Measurements from ENCODE around the gene NAA10.
A peak's percentile ranks its signal among the peaks of the same experiment; 100 is the strongest.

Gene NAA10

DNA sequence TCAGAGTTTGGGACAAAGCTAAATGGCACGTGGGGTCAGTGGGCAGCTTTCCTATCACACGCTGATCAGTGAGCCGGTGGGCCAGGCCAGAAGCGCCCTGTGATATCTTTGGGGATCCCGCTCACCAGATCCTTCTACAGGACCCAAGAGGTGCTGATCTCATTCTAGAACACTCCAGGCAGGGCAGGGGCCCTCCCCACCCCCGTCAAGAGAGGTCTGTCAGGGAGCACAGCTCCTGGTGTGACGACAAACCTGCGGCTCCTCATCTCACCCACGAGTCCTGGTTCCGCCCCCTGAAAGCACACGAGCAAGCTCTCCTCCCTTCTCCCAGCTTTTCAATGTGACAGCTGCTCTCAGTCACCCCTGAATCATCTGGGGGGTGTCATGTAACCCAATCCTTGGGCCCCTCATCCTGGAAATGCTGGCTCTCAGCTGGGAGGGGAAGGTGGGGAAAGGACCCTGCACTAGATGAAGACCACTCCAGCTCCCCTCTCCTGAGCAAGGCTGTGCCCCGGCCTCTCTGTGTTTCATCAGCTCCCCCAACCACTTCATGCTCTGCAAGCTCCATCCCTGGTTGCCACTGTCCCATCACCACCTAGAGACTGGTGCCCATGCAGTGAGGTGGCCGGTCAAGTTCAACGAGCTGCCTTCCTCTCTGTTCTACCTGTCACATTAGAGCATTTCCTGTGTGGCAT, 32.2 kb upstream of the NAA10 start:
- DNase-seq, result no peak

DNA sequence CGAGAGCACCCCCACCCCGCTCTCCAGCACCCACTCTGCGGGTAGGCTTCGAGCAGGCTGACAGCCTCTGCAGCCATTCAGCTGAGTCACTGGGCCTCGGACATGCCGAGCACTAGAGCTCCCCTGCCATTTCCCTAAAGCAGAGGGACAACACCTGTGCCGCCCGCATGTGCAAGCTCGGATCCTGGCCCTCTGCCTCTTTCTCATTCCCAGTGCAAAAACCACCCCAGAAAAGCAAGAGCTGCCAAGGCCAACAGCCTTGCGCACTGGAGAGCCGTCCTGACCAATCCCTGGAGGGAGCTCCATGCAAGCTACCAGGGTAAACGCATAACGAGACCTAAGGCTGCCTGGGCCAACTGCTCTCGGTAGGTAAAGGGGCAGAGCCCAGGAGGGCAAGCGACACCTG, 31.4 kb upstream of the NAA10 start:
- no peak for DNase-seq

DNA sequence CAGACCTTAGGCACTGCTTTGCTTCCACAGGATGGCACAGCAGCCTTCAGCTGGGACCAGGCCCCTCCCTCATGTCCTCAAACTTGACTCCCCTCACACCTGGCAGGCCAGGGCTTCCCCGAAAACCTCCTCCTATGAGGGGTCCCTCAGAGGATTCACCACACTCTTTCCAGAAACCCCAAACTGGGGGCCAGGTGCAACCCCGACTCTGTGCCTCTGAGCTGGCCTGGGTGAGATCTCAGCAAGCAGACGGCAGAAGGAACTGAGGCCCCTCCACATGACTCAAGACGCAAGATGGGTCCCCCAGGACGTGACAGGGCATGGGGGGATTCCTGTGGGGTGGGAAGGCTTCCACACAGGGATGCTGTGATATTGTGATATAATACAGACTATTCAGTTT, 30.6 kb upstream of the NAA10 start:
- DNase-seq, result no peak

DNA sequence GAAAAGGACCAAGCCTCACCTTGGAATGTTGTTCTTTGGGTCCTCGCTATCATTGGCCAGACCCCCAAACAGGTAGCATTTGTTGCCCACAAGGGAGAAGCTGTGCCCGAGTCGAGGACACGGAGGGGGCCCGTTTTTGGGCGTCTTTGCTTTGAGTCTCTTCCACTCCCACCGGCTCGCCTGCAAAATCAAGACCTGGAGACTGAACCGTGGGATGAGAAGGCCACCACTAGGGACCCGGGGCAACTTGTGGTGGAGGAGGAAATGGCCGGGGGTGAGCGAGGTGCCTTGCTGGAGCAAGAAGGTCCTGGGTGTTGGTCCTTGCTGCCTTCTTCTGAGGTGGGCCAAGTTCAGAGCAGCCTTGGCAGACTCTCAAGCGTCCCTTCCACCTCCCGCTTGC, 29.3 kb upstream of the NAA10 start:
- DNase-seq, result no peak

DNA sequence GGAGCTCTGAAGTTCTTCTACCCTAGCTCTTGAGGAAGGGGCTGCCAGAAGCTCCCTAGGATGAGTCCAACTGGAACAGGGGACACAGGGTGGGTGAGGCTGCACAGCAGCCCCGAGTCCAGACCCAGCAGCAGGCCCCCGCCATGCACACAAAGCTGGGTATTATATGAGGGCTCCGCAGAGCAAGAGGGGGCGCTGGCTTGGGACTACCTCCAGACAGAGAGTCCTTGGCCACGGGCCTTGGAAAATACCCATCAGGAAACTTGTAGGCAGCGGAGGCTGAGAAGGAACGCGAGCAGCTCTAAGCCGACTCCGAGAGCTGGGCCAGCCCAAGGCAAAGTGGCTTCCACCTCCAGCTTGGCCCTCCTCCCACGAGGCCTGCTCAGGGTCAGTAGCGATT, 28.7 kb upstream of the NAA10 start:
- DNase-seq, result no peak

DNA sequence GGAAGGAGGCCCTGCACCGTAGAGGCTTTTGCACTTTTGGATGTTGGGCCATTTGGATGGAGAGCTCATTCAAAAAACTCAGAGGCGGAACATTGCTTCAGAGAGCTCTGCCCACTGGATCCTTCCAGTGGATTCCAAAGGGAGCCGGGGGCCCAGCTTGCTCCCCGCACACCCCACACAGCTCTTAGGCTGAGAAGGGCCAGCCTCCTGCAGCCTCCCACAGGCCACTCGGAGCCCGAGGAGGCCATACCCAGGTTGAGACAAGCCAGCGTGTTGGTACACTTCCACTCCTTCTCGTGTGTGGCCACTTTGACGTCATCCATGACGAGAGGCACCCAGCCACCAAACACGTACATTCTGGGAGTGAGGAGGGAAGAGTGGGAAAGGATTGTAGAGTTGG, 26.5 kb upstream of the NAA10 start:
- no peak for DNase-seq

DNA sequence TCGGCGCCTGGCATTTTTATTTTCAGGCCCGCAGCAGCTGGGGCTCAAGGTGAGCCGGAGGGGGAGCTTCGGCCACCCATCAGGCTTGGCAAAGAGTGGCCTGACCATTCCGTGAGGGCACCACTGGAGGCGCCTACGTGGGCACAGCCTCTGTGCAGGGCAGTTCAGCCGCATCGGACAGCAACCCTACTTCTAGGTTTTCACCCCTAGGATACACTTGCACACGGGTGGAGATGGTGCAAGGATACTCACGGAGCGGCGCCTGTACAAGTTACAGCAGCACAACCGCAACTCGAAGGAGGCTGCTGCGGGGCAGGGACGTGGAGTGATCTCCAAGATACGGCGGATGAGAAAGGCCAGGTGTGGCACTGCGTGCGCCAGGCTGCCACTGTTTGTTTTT, 25.9 kb upstream of the NAA10 start:
- DNase-seq, result no peak

DNA sequence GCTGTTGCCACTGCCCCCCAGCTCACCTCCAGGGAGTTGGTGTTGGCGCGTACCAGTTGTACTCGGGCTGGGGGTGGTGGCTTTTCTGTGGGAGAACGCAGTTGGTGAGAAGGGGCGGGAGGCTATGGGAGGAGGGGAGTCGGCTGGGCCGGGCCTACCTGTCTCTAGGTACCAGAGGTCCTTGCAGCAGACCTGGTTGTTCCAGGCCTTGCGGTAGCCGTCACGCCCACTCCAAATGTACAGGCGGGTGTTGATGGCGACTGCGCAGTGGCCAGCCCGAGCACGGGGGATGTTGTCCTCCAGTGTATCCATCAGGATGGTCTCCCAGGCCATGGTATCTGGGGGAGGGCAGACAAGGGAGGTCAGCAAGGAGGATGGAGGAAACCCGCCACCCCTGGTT, 25.2 kb upstream of the NAA10 start:
- no peak for DNase-seq

DNA sequence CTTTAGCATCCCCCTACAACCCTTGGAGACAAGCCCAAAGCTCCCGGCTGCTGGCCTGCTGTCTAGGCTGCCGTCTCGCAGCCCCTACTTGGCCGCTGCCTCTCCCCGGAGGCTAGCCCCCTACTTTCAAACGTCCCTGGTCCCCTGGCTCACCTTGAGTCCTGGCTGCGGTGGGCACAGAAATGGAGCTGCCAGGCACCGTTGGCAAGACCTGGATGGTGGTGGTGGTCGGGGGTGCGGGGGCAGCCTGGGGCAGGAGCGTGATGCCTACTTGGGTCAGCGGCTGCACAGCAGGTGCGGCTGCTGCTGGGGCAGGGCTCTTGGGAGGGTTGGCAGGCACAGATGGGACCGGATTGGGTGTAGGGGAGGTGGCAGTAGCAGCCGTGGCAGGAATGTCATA, 24.8 kb upstream of the NAA10 start:
- no peak for DNase-seq

DNA sequence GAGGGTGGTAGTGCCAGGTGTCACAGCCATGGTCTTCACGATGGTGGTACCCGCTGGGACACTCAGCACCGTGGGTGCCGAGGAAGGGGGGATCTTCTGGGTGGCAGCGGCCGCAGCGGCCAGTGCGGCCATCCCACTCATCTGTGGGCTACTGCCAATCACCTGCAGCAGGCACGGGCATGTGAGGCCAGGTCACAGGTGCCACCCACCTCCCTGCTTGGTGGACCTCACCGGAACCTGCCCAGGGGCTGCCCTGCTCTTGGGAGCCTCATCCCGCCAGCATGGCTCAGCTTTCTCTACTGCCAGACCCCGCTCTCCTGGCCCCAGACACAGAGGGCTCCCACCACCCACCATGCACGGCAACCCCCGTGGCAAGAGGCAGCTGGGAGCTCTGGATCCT, 23.8 kb upstream of the NAA10 start:
- no peak for DNase-seq

DNA sequence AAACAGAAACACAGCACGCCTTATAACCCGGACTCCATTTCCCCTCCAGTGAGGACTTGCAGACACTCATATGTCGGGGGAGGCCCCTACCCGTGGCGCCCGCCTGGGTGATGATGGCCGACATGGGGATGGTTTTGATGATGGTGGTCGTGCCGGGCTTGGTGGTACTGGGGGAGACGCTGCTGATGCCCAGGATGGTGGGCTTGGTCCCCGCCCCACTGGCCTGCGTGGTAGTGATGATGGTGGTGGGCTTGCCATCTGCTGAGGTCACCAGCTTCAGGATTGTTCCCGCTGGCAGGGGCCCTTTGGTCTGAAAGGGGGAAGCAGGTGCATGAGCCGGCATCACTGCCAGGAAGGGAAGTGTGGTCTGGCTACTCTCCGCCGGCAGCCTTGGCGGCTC, 22.4 kb upstream of the NAA10 start:
- DNase-seq, result no peak

DNA sequence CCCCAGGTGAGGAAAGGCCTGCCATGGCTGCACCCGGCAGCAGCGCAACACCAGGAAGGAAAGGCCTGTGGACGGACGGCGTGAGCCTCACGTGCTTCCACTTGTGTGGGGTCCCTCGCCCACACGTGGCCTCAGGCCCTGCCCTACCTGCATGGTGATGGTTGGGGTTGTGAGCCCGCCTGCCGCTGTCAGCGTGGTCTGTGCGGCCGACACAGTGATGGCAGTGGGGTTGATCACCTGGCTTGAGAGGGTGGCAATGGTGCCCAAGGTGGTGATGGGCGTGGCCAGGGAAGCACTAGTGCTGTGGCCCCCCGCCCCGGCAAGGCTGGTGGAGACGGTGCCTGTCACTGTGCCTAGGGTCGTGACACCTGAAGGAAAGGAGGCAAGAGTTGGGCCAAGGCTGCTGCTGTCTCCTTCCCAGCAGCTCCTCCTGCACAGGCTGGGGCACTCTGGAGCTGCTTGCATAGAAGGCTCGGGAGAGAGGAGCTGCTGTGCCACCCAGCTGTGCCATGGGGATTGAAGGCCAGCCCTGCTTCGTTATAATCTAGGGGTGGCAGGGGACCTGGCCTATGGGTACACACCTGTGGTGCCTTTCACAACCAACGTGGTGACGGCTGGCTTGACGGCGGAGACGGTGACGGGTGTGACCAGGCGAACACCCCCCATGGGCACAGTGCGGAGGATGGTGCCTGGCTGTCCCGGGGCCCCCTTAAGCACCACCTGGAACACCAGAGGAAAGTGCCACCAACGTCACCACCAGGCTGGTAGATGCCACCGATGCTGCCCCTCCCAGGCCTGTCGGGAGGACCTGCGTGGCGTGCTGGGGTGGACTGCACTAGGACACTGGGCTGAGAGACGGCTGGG, 21.4 kb upstream of the NAA10 start:
- DNase-seq, result no peak

DNA sequence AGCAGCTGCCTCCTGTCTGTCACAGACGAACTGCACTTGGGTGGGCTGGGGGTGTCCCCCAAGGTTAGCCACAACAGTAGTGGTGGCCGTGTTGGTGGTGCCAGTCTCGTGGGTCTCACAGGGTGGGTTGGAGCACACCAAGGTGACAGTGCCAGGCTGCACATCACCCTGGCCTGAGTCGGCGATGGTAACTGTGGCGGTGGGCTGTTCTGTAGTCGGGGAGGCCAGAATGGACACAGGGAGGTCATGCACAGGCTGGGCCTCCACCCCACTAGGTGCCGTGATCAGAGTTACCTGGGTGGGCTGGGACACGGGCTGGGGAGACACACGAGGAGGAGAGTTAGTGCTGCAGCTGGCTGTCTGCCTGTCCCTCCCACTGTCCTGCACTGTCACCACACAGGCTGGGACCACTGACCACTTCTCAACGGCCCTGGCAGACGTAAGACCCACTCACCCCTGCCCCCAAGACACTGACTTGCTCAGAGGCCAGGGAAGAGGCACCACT, 20.4 kb upstream of the NAA10 start:
- no peak for DNase-seq

DNA sequence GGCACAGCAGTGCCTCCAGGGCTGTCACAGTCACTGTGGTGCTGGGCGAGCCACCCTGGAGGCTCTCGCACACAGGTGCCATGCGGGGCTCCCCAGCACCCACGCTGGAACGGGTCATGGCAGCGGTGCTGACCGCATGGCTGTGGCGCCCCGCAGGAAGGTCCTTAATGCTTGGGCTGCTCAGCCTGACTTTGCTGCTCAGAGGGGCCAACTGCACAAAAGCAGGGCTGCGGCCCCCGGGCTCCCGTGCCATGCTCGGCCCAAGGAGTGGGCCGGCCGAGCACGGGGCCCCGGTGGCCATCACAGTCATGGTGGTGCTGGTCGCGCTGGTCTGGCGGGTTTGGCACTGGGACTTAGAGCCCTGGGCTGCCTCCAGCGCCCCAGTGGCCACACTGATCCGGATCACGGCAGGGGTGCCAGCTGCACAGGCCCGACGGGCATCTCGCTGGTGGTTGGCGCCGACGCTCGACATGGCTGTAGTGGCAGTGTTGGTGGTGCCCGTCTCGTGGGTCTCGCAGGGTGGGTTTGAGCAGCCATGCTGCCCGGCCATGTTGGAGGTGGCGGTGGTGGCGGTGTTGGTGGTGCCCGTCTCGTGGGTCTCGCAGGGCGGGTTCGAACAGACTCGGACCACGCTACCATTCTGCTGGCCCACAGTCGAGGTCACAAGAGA, 19.9 kb upstream of the NAA10 start:
- DNase-seq, result no peak

DNA sequence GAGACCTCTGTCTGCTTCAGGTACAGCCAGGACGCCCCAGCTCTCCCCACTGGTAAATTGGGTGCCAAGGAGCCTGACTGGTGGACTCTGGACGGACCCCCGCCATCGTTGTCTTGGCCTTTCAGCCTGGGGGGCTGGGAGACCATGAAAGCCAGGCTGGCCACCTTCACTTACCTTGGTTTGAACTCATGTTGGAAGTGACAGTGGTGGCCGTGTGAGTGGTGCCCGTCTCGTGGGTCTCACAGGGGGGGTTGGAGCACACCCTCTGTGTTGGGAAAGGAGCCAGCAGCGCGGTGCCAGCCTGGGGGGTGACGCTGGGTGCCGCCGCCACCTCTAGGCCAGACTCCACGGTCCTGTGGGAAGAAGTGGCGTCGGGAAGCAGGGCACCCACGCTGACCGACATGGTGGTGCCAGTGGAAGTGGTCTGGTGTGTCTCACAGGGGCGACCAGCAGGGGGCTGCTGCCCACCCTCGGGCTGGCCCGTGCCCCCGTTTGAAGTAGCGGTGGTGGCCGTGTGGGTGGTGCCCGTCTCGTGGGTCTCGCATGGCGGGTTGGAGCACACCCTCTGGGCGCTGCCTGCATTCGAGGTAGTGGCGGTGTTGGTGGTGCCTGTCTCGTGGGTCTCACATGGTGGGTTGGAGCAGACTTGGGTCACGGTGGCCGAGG, 19.2 kb upstream of the NAA10 start:
- no peak for DNase-seq

DNA sequence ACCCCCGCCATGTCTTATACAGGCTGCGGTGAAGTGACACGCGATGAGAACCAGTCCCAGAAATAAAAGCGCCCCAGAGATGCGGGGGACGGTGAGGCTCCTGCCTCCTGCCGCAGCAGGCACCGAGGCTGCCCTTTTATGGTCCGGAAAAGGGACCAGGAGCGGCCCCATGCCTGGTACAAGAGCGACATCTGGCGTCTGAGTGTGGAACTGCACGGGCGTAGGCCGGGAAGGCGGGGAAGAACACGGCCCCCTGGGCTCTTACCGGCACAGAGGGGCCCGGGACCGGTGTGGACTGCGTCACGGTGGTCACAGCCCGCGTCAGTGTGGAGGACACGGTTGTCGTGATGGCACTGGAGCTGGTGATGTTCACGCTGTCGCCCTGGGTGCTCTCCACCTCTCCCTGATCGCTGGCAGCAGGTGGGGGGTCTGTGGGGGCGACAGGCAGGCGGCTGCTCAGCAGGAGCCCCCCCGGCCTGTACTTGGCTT, 18.5 kb upstream of the NAA10 start:
- peak; percentile 78 for DNase-seq

DNA sequence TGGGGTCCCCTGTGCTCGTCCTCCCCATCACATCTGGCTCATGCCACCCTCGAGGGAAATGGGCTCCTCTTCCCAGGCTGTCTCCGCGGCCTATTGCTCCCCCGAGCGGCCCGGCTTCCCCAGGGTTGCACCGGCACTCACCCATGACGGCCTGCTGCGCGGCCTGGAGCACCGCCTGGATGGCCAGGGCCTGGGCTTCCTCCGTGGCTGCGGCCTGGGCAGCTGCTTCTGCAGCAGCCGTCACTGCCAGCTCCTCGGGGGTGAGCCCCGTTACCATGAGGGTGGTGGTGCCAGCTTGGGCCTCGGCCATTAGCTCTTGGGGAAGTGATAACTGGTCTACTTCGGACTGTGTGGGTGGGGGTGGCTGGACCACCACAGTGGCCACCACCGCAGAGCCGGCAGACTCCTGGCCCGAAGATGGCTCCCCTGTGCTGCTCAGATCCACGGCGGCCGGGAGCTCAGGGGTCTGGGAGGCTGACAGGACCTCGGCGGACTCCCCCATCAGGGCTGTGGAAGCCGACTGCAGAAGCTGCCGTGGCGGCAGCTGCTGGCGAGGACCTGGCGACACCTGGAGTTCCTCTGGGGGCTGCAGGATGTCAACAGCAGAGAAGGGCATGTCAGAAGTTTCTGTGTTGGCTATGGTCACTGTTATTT, 17.7 kb upstream of the NAA10 start:
- DNase-seq, result no peak

DNA sequence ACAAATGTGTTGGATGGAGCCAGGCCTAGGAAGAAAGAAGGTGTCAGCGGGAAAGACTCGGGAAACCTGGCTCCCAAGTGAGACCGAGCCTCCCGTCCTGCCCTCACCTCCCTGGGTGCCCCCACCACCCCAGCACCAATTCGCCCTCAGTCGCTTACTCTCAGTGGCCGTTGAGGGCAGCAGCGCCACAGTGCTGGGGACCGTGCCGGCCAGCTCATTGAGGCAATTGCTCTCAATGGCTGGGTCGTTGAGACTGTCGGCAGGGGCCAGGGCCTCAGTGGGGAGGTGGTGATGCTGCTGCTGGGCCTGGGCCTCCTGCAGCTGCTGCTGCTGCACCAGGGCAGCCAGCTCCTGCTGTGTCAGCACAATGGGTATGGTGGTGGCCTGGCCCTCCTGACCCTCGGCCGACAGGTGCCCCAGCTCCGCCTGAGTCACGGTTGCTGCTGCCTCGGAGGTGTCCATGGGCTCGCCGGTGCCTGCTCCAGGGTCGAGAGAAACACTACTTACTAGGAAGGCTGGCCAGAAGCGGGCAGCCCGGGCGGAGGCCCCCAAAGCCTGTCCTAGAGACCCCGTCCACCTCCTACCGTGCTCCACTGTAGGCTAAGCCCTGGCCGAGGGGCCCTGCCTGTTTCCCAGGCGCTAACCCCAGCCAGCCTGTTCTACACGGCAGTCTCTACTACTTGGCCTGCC, 17.0 kb upstream of the NAA10 start:
- no peak for DNase-seq

DNA sequence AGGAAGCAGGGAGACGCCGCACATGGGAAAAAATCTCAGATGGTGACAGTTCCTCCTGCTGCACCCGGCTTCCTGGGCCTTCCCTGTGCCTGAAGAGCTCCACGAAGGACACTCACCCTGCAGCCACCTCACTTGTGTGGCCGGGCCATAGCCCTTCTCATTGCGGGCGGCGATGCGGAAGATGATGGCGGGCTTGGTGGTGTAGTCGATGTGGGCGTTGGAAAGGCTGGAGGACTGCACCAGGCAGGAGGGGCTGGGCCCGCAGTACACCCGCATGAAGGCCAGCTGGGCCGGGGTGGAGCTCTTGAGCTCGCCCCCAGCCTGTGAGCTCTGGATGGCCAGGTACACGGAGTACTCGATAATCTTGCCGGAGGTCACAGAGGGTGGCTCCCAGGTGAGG, 15.3 kb upstream of the NAA10 start:
- no peak for DNase-seq

DNA sequence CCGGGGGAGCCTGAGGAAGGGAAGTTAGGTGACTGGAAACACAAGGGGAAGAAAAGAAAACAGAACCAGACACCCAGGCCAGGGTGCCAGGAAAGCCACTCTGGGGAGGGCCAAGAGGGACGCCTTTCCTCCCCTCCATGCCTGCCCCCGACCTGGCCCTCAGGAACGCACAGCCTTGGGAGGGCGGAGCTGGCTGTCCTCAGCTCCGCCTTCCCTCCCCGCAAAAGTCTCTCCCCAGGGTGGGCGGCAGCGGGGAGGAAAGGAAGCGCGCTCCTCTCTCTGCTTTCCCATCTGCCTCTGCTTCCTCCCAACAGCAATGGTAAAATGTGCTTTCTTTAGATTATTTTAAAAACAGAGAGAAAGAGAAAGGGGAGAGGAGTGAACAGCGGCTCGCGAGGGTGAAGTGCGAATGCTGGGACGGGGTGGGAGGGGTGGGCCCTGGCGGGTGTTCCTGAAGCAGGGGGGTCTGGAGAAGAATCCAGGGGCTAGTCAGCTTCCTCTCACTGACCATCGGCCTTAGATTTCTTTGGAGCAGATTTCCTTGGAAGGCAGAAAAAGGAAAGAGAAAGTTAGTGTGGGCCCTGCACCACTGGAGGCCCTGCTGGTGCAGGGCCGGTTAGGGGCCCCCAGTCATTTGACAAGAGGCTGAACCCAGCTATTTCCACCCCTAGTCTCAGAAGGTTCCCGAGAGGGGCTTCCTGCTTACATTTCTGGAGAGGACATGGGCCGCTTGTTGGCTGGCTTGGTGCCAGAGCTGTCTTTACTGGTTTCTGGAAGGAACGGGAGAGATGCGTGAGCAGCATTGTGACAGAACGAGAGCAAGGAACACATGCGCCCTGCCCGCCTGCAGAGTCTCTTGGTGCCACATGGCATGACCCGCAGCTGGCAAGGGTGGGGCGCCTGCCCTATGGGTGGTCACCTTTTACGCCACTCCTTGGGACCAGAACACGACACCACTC, 14.3 kb upstream of the NAA10 start:
- no peak for DNase-seq

DNA sequence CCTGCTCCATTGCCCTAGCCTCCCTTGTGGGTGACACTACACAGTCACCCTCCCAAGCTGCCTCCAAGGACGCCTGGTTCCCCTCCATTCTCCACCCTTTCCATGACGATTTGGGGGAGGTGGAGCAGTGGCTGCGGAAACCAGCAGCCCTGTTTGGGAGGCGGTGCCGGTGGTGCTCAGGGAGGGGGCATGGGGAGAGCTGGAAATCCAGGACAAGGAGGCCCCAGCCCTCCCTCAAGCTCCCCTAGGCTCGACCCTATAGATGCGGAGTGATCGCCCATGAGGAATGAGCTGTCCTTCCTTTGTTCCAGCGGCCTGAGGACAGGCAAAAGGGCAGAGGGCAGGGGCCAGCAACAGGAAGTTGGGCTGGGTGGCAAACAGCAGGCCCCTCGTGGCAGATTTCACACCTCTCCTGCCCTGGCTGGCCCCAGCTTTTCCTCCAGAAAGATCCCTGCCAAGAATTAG, 13.2 kb upstream of the NAA10 start:
- DNase-seq, result no peak

Data from CD4-positive, alpha-beta T cell treated with Interleukin-12 subunit alpha and Interleukin-12 subunit beta, for 1 hour (primary cell).